Stimulated activated CD8-positive, alpha-beta memory T cell treated with anti-CD3 and anti-CD28 coated beads, Interleukin-15, amount 100 ng/mL, for 24 hours (primary cell): ENCODE data around the gene SCARB1.
"Not testable (repeated sequence)": the region's sequence is repeated elsewhere in the genome, so short reads cannot be mapped to it uniquely, and the experiment has no call there.

ENCODE experiments used
- DNase-seq: peaks from one replicate; pipeline ENCODE4 v3.0.0-alpha.2; 2020; ENCODE audit warnings: low read depth

Gene SCARB1

DNA sequence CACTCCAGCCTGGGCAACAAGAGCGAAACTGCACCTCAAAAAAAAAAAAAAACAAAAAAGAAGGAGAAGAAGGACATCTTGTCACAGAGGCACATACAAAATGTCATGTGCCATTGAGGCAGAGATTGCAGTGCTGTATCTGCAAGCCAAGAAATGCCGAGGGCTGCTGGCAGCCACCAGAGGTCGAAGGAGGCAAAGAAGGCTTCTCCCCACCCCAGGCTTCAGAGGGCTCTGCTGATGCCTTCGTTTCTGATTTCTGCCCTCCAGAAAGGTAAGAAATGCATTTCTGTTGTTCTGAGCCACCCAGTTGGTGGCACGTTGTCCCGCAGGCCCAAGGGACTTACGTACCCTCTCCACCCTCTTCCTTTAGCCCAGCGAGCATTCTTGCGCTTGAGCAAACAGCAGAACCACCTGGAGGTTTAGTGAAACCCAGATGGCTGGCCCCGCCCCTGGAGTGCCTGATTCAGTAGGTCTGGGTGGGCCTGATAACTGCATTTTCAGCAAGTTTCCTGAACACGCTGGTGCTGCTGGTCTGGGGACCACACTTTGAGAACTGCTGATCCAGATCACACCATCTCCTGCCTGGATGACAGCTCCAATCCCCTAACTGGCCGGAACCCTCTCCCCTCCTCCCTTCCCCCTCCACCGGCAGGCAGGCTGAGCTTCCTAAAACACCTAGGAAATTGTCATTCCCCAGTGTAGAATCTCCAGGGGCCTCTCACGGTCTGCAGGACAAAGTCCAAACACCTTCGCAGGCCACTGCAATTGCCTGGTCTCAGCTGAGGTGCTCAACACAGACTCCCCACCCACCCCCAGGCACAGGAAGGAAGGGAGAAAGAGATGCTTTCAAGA, 21.1 kb upstream of the SCARB1 start:
- no peak for DNase-seq

- no peak for DNase-seq
Measured at GRCh38 chr12:124883263-124884130, 19.8 kb upstream of the SCARB1 start.

DNA sequence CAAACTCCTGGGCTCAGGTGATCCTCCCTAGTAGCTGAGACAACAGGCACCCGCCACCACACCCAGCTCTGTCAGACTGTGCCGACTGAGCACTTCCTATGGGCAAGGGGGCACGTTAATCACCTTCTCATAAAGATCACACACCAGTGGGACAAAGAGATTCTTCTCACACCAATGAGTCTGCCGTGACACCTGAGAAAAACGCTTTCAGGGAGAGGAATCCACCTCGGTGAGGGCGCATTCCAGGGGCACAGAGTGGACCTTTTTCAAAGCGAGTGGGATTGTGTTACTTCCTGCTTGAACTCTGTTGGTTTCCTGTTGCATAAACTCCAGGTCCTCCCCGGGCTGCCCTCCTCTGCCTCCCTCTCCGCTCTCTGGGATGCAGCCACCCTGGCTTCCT, 17.5 kb upstream of the SCARB1 start:
- no peak for DNase-seq

DNA sequence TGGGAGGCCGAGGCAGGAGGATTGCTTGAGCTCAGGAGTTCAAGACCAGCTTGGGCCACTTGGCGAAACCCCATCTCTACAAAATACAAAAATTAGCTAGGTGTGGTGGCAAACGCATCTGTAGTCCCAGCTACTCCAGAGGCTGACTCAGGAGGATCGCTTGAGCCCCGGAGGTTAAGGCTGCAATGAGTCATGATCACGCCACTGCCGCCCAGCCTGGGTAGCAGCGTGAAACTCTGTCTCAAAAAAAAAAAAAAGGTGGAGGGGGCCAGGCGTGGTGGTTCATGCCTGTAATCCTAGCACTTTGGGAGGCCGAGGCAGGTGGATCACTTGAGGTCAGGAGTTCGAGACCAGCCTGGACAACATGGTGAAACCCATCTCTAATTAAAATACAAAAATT, 16.7 kb upstream of the SCARB1 start:
- not testable (repeated sequence) for DNase-seq

DNA sequence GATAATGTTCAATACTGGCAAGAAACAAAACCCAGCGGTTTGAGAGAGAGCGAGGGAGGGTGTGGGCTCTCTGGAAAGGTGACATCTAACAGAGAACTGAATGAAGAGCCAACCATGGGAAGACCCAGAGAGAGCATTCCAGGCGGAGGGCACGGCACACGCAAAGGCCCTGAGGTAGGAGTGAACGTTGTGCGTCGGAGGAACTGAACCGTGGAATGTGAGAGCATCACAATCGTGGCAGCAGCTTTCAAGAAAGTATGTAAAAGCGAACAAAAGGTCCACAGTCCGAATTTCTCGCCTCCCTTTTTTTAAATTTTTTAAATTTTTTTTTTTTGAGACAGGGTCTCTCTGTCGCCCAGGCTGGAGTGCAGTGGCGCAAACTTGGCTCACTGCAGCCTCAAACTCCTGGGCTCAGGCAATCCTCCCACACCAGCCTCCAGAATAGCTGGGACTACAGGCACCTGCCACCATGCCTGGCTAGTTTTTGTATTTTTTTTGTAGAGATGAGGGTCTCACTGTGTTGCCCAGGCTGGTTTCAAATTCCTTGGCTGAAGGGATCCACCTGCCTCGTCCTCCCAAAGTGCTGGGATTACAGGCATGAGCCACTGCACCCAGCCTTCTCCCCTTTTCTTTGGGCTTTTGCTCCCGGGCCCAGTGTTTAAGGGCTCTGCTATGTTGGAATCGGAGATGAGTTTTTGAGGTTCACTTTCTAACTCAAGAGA, 15.3 kb upstream of the SCARB1 start:
- no peak for DNase-seq

DNA sequence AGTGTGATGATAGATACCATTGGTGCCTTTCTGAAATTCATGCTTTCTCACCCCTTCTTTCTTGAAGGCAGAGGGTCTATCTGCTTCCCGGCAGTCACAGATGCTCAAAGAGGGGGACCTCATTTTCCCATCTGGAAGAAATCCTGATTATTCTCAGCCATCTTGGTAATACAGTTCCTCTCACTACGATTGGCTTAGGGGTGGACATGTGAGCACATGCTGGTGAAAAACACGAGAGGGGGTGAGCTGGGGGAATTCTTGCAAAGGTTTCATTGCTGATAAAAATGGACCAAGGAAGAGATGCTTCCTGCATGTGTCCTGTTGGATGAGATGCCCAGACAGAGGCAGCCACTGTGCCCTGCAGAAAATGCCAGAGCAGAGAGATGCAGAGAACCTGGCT, 13.8 kb upstream of the SCARB1 start:
- no peak for DNase-seq

DNA sequence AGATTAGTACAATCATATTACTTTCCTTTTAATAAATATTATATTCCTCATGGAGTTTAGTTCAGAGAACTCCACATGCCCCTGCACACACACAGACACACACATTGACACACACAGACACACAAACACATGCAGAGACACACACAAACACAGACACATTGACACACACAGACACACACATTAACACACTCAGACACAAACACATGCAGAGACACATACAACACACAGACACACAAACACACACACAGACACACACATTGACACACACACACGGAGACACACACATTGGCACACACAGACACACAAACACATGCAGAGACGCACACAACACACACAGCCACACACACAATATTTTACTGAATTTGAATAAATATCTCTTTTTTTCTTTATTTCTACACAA, 12.5 kb upstream of the SCARB1 start:
- DNase-seq: no peak

- no peak for DNase-seq
Measured at GRCh38 chr12:124875803-124876132, 12.1 kb upstream of the SCARB1 start.

- no peak for DNase-seq
Measured at GRCh38 chr12:124874988-124875802, 11.5 kb upstream of the SCARB1 start.

GRCh38 chr12:124874188-124874587, 10.5 kb upstream of the SCARB1 start:
- no peak for DNase-seq

- DNase-seq: no peak
Measured at GRCh38 chr12:124872068-124872719, 8.5 kb upstream of the SCARB1 start.

DNA sequence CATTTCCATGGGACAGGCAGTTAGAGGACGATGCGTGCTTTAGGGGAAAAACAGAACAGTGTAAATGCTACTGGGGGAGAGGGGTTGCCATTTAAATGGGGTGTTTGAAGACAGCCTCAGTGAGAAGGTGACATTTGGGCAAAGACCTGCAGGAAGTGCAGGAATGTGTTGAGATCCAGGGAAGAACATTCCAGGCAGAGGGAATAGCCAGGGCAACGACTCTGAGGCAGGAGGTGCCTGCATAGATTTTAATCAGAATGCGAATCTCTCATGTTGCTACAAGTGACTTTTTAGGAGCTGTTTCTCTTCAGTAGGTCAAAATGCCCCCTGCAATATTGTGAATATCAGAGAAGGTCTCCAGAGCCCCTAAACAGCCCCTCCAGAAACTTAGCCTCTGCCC, 7.6 kb upstream of the SCARB1 start:
- DNase-seq: no peak

DNA sequence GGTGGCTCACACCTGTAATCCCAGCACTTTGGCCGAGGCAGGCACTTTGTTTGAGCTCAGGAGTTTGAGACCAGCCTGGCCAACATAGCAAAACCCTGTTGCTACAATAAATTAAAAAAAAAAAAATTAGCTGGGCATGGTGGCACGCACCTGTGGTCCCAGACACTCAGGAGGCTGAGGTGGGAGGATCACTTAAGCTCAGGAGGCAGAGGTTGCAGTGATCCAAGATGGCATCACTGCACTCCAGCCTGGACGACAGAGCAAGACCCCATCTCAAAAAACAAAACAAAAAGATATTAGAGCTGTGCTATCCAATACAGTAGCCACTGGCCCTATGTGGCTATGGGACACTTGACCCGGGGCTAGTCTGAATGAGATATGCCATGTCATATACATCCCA, 6.9 kb upstream of the SCARB1 start:
- DNase-seq: no peak

GRCh38 chr12:124869059-124869665, 5.5 kb upstream of the SCARB1 start:
- no peak for DNase-seq

- DNase-seq: no peak
Measured at GRCh38 chr12:124868252-124869058, 4.8 kb upstream of the SCARB1 start.

DNA sequence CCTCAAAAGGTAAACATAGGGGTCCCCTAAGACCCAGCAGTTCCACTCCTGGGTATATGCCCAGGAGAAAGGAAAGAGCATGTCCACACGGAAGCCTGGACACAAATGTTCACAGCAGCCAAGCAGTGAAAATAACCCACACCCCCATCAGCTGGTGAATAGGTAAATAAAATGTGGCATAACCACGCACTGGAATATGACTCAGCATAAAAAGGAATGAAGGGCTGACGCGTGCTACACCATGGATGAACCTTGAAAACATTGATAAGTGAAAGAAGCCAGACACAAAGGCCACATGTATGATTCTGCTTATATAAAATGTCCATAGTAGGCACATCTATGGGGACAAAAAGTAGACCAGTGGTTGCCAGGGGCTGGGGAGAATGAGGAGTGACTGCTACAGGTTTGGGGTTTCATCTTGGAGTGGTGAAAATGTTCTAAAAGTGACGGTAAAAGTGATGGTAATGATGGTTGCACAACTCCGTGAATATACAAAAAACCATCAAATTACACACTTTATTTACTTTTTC, 3.8 kb upstream of the SCARB1 start:
- DNase-seq: no peak

DNA sequence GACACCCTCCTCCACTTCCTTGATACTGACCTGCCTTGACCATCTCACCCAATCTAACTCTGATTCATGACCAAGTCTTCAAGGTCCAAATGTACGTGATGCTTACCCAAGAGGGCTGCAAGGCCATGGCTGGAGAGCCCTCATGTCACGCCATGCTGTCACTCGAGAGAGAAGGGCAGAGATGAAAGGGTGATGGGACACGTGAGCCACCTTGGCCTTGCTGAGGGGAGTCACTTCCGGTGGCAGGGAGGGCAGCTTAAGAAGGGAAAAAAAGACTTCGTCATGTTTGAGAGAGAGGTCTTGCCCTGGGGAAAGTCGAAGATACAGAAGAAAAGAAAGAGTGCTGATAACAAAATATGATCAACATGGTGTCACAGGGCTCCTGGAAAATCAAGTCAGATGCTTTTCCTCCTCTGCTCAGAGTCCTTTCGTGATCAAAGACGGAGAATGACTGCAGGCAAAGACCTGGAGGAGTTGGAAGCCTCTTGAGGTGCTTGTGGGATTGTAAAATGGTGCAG, 3.3 kb upstream of the SCARB1 start:
- no peak for DNase-seq

DNA sequence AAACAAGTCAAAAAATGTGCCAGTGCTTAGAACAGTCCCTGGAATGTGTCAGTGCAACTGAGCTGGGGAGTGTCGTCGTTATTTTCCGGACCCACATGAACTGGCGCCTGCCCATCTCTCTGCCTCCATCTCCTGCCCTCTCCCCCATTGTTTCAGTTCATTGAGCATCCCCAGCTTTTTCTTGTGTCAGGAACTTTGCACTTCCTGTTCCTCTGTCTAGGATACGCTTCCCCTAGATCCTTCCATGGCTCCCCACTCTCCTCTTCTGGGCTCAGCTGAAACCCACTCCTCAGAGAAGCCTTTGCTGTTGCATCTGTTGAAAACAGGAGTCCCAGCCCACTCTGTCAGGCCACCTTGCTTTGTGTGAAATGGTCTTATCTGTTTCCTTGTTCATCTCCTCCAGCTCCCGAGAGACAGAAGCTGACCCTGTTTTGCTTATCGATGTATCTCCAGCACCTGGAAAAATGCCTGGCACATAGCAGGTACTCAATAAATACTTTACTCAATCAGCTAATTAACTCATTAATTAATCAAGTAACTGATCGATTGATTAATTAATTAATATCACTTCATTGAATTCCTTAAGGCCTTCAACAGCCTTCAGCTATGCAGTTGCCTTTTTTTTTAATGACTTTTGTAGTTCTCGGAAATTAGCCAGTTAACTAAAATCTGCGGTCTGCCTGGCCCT, 2.7 kb upstream of the SCARB1 start:
- no peak for DNase-seq

DNA sequence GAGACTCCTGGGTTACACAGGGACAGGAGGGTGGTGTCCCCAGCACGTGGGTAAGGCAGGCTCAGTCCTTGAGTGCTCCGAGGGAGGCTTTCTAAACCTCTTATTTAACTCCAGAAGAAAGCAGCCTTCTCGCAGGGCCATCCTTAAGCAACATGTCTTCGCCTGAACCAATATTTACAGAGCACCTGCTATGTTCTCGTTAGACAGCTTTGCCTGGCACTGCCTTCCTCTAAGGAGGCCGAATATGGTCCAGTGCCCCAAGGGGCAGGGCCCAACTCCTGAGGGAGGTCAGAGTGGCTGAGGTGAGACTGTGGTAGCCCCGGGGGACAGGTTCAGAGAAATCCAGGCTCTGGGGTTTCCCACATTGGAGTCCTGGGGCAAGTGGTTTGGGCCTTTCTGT, 2.1 kb upstream of the SCARB1 start:
- DNase-seq: no peak
